HG03460 (cell line): ENCODE data around the gene BZW2.

Experiments
- ATAC-seq: cut with Tn5 transposase; IDR thresholded peaks from one replicate; pipeline ENCODE4 v1.9.1; 2021; ENCODE audit not compliant: unreplicated experiment

BZW2 gene

DNA sequence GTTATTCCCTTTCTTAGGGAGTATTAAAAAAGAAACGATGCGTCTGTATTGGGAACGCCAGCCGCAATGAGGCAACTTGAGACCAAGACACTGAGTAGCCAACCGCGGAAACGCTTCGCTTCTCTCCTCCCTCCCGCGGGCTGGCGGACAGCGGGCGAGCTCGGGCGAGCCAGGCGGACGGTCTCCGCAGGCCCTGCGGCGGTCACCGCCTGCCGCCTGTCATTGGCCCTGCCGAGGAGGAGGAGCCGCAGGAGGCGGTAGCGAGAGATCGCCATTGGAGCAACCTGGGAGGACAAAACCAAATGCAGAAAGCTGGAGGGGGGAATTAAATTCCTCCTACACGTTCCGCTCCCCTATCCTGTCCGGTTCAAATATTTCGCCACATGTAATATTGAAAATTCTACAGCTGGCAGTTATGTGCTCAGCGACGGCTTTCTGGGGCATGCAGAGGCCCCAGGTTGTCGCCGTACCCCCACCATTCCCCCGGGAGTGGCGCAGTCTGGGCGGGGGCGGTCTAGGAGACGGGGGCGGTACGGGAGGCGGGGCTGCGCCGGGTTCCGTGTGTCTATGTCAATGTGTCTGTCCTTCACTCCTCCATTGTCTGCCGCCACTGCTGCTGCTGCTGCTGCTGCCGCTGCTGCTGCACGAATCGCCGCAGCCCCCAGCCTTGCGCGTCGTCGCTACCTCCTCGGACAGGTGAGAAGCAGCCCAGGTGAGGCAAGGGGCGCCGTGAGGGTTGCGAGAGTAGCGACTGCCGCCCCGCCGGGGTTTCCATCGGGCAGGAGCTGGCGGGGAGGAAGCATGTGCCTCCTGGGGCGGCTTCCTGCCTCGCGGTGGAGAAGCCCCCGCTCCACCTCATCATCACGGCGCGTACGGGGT, at the start of gene BZW2, which contains the start of gene ANKMY2:
BZW2 (plus strand) TSS at position 589 of the 879 bp plus-strand sequence. CDS start 19,263 bp downstream, outside the sequence.
ANKMY2 (minus strand) TSS at position 162 of the 879 bp plus-strand sequence. CDS start 181 bp downstream, outside the sequence.
- peak; percentile 96 for ATAC-seq

DNA sequence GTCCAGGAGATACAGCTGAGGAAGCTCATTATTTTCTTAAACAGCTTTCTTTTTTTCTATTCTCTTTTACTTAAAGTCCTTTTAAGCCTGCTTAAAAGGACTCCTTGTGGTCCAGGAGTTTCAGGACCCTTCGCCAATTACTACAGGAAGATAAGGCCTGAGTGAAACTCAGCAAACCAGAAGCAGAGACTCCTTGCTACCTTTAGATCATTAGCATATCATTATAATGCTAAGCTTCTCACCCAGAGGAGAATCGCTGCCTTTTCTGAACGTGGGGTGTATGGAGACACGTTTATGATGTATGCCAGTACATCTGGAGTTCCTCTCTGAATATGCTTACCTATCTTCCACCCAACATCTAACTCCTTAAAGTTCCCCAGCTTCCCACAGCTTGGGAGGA, 48.0 kb upstream of the BZW2 start:
- ATAC-seq = no peak

DNA sequence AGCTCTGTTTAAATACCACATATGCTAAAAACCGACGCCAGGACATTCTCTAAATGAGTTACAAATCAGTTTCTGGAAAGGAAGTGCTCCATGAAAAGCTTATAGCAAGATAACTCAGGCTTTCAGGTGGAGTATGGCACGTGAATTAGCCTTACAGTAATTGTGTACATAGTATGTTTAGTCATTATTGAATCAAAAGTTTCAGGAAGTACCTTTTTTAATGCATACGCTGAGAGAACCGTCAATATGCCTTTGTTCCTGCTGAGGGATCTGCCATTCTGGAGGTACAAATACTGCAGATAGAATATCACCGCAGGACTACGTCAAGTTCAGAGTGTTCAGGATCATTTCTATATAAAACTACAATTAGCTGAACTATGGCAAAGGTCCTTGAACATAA, 46.1 kb upstream of the BZW2 start:
- ATAC-seq = no peak

DNA sequence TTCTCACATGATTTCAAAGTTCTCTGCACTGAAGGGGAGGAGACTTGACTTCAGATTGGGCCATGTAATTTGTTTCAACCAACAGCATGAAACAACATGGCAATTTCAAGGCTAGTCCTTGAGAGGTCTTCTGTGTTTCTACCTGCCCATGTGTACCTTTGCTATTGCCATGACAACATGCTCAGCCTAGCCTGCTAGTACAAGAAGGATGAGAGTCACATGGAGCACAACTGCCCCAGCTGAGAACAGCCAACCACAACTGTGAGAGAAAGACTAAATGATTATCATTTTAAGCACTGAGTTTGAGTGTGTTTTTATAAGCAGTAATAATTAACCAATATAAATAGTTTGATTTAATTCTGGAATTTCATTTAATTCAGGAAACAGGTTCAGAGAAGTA, 42.3 kb upstream of the BZW2 start:
- no peak for ATAC-seq

DNA sequence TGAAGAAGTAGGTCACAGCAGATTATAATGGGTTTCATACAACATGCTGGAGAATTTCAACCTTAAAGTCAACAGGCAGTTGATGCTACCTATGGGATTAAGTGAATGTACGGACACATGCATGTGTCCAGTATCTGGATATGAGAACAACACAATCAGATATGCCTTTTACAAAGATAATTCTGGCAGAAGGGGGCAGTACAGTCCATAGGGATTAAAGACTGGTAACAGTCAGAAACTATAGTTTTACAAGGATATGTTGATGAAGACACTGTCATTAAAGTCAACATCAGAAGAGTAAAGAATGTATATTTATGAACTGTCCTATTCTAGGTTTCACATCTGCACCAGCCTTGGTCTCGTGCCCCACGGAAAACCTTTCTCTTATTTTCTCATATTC, 41.9 kb upstream of the BZW2 start:
- no peak for ATAC-seq

DNA sequence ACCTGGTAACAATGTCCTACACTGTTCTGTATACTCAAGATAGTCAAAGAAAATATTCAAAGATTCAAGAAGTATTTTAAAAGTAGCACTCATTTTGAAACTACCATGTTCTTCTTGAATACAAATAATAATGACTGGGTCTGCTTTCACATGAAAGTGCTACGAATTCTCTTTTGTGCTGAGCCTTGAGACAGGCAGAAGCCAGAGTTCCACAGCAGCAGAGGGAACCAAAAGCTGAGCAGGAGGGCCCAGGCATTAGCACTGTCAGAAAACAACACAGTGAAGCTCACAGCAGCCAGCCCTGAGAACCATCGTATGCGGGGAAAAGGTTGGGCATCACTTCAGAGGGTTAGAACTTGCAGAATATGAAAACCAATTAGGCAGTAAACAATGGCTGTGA, 39.3 kb upstream of the BZW2 start:
- no peak for ATAC-seq

DNA sequence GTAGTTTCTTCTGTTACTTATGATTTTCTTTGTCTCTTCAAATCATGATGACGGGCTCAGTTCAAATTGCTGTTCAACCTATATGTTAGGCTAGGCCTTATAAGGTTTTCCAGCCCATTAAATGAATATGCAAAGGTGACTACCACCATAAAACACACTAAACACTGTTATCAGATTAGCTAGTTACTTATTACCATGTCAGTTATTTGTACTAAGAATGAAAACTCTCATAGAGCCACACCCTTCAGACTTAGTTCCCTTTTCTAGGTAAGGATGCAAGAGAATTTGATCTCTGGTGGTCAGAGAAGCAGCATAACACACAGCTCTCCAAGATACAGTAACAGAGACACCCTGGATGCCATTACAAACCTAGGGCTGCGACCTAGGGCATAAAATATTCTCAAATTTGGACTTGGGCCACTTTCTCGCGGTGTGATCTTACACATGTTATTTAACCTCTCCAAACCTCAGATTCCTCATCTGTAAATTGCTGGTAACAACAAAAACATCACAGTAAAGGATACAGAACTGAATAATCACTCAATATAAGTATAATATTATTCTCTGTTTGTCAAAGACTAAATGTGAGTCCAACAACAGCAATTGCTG, 36.0 kb upstream of the BZW2 start:
- peak; percentile 85 for ATAC-seq

DNA sequence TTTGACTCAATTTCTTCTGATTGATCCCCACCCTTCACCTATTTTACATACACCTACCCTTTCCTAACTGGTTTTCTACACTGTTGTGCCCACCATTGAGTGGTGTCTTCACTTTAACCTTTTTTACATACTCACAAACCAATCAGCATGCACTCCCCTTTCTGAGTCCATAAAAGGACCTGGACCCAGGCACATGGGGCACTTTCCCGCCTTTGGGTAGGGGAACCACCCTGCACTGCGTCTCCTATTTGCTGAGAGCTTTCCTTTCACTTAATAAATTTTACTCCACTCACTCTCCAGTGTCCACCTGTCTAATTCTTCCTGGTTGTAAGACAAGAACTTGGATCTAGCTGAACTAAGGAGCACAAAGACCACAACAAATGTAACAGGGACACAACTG, 34.3 kb upstream of the BZW2 start:
- ATAC-seq = no peak

DNA sequence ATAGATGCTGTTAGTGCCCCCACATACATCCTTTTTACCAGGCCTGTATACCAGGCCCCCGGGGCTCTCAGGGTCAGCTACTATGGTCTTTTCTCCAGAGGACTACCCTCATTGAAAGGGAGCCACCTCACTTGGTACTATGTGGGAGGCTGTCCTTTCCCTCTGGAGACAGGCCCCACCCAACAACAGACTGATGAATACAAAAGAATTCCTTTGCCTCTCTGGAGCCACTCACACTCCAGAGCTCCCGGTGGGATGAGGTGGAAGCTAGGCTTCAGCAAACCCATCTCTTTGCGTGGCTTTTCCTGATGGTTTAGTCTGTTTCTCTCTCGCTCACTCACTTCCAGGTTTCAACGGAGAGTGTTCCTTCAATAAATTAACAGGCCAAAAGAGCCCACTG, 30.8 kb upstream of the BZW2 start:
- ATAC-seq = no peak

DNA sequence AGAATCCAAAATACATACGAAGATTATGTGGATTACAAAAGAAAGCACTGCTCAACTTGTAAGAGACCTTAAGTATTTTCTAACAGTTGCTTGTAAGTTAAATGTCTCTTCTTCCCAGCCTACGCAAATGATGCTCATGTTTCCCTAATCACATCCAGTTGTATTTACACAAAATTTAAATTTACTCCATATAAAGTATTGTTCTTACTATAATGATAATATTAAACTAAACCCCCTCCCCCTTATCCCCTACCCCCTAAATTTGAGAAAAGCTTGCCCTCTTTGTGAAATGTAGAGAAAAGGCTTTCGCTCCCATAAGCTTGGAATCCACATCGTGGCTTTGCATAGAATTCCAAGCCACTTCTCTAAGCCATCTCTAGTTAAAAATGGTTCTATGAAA, 29.9 kb upstream of the BZW2 start:
- no peak for ATAC-seq

DNA sequence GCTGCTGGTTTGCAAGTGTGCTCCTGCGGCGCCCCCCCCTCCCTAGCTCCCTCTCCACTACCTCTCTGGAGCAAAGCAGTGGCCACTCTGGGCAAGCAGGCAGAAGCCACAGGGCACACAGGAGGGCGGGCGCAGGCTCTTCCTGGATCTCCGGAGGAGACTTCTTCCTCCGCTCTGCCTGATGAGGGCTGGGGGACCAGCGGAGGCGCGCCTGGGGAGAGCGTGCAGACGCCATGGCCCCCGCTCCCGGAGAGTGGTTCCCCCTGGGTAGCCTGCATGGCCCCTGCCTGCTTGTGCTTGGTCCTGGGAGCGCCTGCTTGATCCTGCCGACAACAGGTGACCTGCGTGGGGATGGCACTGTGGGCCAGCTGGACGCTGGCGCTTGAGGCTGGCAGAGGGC, 29.4 kb upstream of the BZW2 start:
- ATAC-seq = no peak

DNA sequence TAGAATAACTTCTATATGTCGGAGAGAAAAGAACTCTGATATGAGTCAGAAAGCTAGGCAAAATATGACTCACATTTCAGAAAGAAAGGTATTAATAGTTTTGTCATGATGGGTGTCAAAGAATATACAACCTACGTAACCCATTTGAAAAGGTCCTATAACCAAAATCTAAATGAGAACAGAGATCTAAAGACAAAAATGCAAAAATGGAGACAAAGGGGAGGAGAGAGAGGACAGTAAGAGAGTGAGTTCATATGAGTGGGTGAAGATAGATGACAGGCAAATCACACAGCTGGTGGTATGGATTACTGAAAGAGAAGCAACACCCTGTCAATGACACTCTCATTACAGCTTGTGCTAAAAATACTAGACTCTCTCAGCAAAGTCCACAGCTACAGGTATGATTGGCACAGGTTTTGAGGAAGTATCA, 26.0 kb upstream of the BZW2 start:
- ATAC-seq = peak; percentile 88

DNA sequence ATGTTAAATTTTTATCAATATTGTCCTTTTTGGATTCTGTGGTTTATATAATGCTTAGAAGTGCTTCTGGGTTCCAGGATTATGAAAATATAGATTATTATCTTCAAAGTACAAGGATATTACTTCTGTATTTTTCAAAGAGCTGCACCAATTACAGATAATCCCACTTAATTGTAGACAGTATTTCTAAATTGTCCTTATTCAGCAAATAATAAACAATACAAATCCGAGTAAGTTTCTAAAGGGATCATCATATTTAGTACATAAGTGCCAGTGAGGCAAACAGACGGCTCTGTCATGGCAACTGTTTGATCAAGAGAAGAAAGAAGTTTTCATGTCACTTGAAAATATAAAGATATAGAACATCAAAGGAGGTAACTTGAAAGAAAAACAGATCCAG, 19.6 kb upstream of the BZW2 start:
- no peak for ATAC-seq

DNA sequence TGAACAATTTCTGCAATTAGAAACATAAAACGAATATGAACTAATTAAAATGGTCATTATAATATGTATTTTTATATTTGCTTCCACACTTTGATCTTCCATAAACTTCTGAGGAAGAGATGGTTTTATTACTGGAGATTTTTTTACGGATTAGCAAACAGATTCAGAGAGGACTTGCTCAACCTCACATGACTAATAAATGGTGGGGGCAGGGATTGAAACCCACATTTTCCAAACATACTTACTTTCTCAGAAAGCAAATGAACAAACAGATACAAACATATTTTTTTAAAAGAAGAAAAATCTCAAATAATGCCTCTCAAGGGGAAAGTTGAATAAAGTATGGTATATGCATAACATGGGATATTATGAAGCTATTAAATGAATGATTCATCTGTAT, 18.7 kb upstream of the BZW2 start:
- no peak for ATAC-seq

DNA sequence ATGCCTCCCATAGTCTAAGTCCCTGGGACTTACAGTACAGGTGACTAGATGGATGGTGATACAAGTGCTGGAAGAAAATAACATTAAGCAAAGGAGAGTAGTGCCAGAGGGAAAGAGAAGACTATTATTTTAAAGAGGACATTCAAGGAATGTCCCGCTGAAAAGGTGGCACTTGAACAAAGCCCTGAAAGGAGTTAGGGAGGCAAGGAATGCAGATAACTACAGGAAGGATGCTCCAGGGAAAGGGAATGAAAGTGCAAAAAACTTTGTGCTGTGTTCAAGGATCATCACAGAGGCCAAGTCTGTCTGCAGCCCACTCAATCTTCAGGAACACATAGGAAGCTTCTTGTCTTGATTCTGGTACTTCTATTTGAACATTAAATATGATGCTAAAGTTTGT, 15.3 kb upstream of the BZW2 start:
- ATAC-seq = no peak

DNA sequence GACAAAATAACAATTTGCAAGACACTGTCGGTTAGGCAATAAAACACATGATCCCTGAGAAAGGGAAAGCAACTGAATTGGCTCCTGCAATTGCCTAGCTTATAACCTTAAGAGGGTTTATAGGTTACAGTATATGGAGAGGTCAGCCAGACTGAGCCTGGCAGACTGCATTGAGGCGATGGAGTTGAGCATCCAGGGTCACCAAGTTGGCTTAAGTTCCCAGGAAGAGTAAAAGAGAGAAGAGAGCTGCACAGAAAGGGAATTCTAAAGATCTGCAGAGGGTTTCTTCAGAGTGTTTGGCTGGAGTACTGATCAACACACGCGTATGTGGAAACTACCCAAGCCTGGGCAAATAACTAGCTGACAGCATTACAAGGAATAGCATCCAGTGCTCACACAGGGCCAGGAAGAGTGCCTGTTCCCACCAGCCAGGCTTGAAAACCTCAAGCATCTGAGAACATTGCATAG, 11.7 kb upstream of the BZW2 start:
- ATAC-seq = no peak

DNA sequence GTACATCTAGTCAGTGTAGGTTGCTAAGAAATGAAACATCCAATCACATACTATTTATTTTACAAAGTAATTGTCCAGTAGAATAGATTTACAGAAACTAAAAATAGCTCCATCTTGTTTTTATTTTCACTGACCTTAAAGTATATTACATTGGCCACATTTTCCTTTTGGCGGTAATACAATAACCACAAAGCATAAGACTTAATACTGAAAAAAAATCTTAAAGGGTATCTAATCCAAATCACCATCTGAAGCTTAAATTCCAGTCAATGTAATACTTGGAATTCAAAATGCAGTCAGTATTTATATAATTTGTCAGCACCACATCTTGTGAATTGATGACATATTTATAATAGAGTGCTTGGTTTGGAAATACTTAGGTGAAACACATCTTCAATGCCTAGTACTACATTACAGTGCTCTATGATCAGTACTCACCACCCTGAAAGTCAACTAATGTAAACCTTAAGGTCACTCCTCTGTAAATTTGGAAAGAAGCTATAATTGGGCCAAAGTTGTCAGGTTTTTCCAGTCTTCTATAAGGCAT, 9.4 kb upstream of the BZW2 start:
- no peak for ATAC-seq

DNA sequence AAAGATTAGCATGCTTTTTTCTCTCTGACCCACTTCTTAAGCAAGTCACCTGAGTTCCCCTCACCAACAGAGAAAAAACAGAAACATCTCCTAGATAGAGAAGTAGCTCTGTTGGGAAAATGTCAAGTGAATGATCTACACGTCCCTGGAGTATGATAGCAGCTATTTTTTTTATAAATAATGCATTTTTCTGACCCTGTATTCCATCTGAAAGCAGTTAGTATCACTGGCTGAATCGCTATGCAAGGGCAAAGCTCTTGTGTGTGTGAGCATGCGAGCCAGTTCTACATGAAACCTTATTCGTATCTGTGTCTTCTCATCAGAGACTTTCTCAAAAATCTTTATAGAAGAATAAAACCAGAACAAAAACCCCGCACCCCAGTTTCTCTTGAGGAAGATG, 8.6 kb upstream of the BZW2 start:
- ATAC-seq = no peak

DNA sequence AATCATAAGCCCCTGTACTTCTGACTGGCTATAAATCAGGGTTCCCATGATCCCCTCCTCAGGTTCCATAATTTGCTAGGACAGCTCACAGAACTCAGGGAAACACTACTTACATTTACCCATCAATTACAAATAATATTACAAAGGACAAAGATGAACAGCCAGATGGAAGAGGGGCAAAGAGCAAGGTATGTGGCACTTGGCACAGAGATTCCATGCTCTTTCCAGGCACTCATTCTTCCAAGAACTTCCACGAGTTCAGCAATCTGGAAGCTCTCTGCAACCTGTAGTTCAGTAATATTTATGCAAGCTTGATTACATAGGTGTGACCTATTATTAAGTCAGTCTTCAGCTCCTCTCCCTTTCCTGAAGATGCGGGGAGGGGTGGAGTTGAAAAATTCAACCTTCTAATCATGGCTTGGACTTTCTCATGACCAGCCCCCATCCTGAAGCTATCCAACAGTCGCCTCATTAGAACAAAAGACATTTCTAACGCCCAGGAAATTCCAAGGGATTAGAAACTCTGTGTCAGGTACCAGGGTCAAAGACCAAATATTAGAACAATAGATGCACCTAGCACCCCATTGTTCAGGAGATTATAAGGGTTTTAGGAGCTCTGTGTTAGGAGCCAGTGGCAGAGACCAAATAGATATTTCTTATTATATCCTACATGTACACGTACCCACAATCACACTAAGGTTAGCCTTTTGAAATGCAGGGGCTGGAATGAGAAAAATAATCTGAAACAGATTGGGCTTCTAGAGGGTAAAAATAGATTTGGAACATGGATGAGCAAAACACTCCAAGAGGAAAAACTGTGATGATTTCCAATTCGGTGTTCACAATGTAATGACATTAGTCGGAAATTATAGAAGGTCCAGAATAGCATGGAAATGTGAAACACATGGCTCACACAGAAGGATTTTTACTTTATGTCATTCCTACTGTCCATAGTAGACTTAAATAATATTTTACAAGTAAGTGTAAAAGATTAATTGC, 7.4 kb upstream of the BZW2 start:
- no peak for ATAC-seq

DNA sequence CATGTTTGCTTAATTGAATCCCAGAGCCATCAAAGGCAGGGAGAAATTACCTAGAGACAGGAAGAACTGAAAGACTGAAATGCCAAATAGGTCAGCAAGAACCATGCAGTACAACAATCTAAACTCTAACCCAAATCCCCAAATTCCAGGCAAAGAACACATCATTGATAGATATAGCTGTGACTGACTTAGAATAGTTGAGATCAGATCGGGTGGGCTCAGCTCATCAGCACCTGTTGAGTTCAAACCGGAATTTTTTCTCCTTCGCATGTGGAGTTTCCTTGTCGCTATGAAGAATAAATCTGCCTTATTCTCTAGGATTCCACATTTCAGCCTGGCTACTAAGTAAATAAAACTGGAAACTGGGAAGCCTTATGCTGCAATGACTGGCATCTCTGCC, 1.8 kb upstream of the BZW2 start:
- no peak for ATAC-seq
